Thyroid gland (tissue), 4 donors: ENCODE data around the gene ZNF507. TPM values are rescaled to one million over a fixed set of nuclear protein-coding genes. Genes with fewer than 3 reads are reported as not detected.
A peak's percentile ranks its signal among the peaks of the same experiment; 100 is the strongest.

ENCODE experiments used
- DNase-seq, 2 donors: peaks; one replicate each; pipeline ENCODE4 v3.0.0-alpha.2; 2019
- H3K27ac ChIP-seq, 3 donors: fragments of 200-600 bp; sonication (generic); 1 replicate in 2 of 3; 2 replicates in 1 of 3; pipeline ENCODE4 v1.5.1; 2016 to 2019; ENCODE audit warnings: mild to moderate bottlenecking in 1 of 3, moderate library complexity in 1 of 3
- H3K27me3 ChIP-seq: fragments of 200-600 bp; sonication (generic); one replicate; pipeline ENCODE4 v1.5.1; 2019
- H3K36me3 ChIP-seq, 2 donors: fragments of 200-600 bp; sonication (generic); one replicate each; pipeline ENCODE4 v1.5.1; 2016 to 2019
- H3K4me1 ChIP-seq, 2 donors: fragments of 200-600 bp; sonication (generic); one replicate each; pipeline ENCODE4 v1.5.1; 2017 to 2019
- H3K4me3 ChIP-seq, 3 donors: fragments of 200-600 bp; sonication (generic); replicated peaks in 1 of 3; 1 replicate in 2 of 3; 2 replicates in 1 of 3; pipeline ENCODE4 v1.5.1; 2016; ENCODE audit warnings: mild to moderate bottlenecking in 1 of 3
- H3K9me3 ChIP-seq: fragments of 200-600 bp; sonication (generic); one replicate; pipeline ENCODE4 v1.5.1; 2017
- POLR2A ChIP-seq, 2 donors: fragments of 450-650 bp; IDR thresholded peaks; one replicate each; pipeline ENCODE4 v1.6.1; 2017; ENCODE audit warnings: antibody characterized with exemption in 2 of 2, mild to moderate bottlenecking in 2 of 2, moderate library complexity in 1 of 2
- WGBS, 2 donors: methylation state at CpG; one replicate each; pipeline ENCODE4 v1.1.5; 2017; 5-methylcytosine and 5-hydroxymethylcytosine counted together
- intact Hi-C: fragments of 100-400 bp; cut with DNase I; formaldehyde crosslinking; loops from one replicate; pipeline ENCODE4 v1.15.1; 2023
- total RNA-seq, 4 donors: library from RNA; depleted of rRNA; stranded (reverse); fragments of >200 nt; gene quantifications; one replicate each; pipeline ENCODE4 v1.2.3, GENCODE V29; 2016
- TF ChIP-seq, protein P1 (sequence below), 6 experiments: fragments of 200-600 bp in 3 of 6; fragments of 450-650 bp in 3 of 6; sonication (generic) in 3 of 6; IDR thresholded peaks; one replicate each; pipeline ENCODE4 v1.5.1; 2016 to 2019; ENCODE audit warnings: antibody characterized with exemption in 6 of 6, mild to moderate bottlenecking in 2 of 6, inconsistent platforms in 1 of 6, moderate library complexity in 1 of 6

ZNF507 gene
- total RNA-seq, 4 donors from 2014 or later: 28.6 to 46.9 (median 38.0) TPM

DNA sequence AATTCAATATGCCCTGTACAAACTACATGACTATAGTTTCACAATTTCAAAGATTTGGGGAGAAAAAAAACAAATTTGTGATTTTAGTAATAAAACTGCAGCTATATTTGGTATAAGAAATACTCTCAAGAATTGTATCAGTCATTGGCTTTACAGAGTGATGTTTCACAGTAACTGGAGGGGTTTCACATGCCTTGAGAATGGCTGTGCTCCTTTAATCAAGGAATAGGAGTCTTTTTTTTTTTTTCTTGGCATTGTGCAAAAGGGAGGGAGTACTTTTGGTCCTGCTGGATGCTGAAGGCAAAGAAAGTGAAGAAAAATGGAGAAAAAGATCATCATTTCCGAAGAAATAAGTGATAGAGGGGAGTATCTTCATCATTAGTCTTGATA is 6.8 kb downstream of the ZNF507 start:
- peaks cover 38 to 48% of the 10 kb centered on the region in 2 donors for H3K4me1 ChIP-seq
- H3K27ac ChIP-seq: peak overlapping the region; percentile 85 to 92 (median 88)
- no peak for DNase-seq
- no peaks in the 10 kb centered on the region for H3K27me3 ChIP-seq
- intact Hi-C loops: no loop called here
- peaks cover 24 to 27% of the 10 kb centered on the region in 2 donors for H3K36me3 ChIP-seq
- no peaks in the 10 kb centered on the region for H3K9me3 ChIP-seq
- TF ChIP-seq, protein P1, sequence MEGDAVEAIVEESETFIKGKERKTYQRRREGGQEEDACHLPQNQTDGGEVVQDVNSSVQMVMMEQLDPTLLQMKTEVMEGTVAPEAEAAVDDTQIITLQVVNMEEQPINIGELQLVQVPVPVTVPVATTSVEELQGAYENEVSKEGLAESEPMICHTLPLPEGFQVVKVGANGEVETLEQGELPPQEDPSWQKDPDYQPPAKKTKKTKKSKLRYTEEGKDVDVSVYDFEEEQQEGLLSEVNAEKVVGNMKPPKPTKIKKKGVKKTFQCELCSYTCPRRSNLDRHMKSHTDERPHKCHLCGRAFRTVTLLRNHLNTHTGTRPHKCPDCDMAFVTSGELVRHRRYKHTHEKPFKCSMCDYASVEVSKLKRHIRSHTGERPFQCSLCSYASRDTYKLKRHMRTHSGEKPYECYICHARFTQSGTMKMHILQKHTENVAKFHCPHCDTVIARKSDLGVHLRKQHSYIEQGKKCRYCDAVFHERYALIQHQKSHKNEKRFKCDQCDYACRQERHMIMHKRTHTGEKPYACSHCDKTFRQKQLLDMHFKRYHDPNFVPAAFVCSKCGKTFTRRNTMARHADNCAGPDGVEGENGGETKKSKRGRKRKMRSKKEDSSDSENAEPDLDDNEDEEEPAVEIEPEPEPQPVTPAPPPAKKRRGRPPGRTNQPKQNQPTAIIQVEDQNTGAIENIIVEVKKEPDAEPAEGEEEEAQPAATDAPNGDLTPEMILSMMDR (IDR thresholded peaks at IDR 0.05): no peak
- TF ChIP-seq POLR2A (IDR thresholded peaks at IDR 0.05): no peak
- H3K4me3 ChIP-seq: no peak overlapping the region
- 91 to 96% methylated on average over 1 of the region's 1 CpG for WGBS, 2 donors

DNA sequence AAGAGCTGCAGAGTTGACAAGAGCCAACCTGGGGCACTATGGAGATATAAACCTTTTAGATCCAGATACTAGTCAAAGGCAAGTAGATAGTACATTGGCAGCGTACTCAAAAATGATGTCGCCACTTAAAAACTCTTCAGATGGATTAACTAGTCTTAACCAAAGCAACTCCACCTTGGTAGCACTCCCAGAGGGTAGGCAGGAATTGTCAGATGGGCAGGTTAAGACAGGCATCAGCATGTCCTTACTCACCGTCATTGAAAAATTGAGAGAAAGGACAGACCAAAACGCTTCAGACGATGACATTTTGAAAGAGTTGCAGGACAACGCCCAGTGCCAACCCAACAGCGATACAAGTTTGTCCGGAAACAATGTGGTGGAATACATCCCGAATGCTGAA is 8.9 kb downstream of the ZNF507 start:
- DNase-seq: no peak
- 91 to 99% methylated on average over 9 of the region's 9 CpGs for WGBS, 2 donors
- Histone ChIP-seq H3K27me3 (no peaks in the 10 kb centered on the region), H3K9me3 (no peaks in the 10 kb centered on the region), H3K4me1 (peaks cover 40 to 60% of the 10 kb centered on the region in 2 donors), H3K36me3 (peaks cover 18 to 29% of the 10 kb centered on the region in 2 donors), H3K27ac (no peak overlapping the region), H3K4me3 (no peak overlapping the region)
- intact Hi-C loops: no loop called here
- TF ChIP-seq, protein P1 (IDR thresholded peaks at IDR 0.05): no peak

GRCh38 chr19:32355309-32355708 is 9.9 kb downstream of the ZNF507 start:
- peak overlapping the region; percentile 36 to 64 (median 62) for H3K27ac ChIP-seq
- H3K4me1 ChIP-seq: peaks cover 40 to 56% of the 10 kb centered on the region in 2 donors
- WGBS, 2 donors: 80 to 85% methylated on average over 3 of the region's 3 CpGs
- no peak overlapping the region for H3K4me3 ChIP-seq
- peaks cover 21 to 33% of the 10 kb centered on the region in 2 donors for H3K36me3 ChIP-seq
- no peak for TF ChIP-seq POLR2A (IDR thresholded peaks at IDR 0.05)
- TF ChIP-seq, protein P1 (IDR thresholded peaks at IDR 0.05): no peak
- H3K9me3 ChIP-seq: no peaks in the 10 kb centered on the region
- no peaks in the 10 kb centered on the region for H3K27me3 ChIP-seq
- no peak for DNase-seq
- intact Hi-C loops: no loop called here

- 37 to 46% methylated on average over 2 of the region's 2 CpGs for whole genome bisulfite sequencing, 2 donors
- intact Hi-C loops: no loop called here
- Histone ChIP-seq H3K27ac (peak overlapping the region; percentile 47 to 64 (median 62)), H3K4me1 (peaks cover 26 to 46% of the 10 kb centered on the region in 2 donors), H3K36me3 (peaks cover 25 to 33% of the 10 kb centered on the region in 2 donors), H3K4me3 (no peak overlapping the region), H3K9me3 (no peaks in the 10 kb centered on the region), H3K27me3 (no peaks in the 10 kb centered on the region)
- no peak for DNase-seq
- no peak for TF ChIP-seq POLR2A (IDR thresholded peaks at IDR 0.05)
- TF ChIP-seq, protein P1 (IDR thresholded peaks at IDR 0.05): peak in 1 of 6 experiments; percentile 14
These were observed 12.3 kb downstream of the ZNF507 start for GRCh38 chr19:32357720-32358119.

GRCh38 chr19:32358321-32358720 is 12.9 kb downstream of the ZNF507 start:
- DNase-seq: peak; percentile 47 to 49
- Histone ChIP-seq H3K4me1 (peaks cover 29 to 49% of the 10 kb centered on the region in 2 donors), H3K9me3 (no peaks in the 10 kb centered on the region), H3K4me3 (no peak overlapping the region), H3K27me3 (no peaks in the 10 kb centered on the region), H3K36me3 (peaks cover 19 to 28% of the 10 kb centered on the region in 2 donors), H3K27ac (peak overlapping the region; percentile 47 to 64 (median 62))
- TF ChIP-seq, protein P1 (IDR thresholded peaks at IDR 0.05): no peak
- TF ChIP-seq POLR2A (IDR thresholded peaks at IDR 0.05): peak in 1 of 2 donors; percentile 34
- intact Hi-C loops: no loop called here
- 41 to 72% methylated on average over 5 of the region's 5 CpGs for WGBS, 2 donors
